HepG2 (cell line): ENCODE measurements around the gene CDC20B. TPM values are rescaled to one million over a fixed set of nuclear protein-coding genes. Genes with fewer than 3 reads are reported as not detected.
"Not testable (repeated sequence)": the region's sequence is repeated elsewhere in the genome, so short reads cannot be mapped to it uniquely, and the experiment has no call there.

Experiments used
- ATAC-seq: fragments of 200-7000 bp; cut with Tn5 transposase; 3 replicates; pipeline ENCODE4 v1.9.1; 2020; ENCODE audit warnings: mild to moderate bottlenecking, moderate library complexity
- BruUV-seq: library from RNA; stranded (reverse); fragments of 400-500 nt; replicated peaks from 2 replicates; lab custom pipeline; 2021; lab: Mats Ljungman, UMichigan
- CTCF ChIA-PET: fragments of 300-600 bp; formaldehyde crosslinking; extraction: SDS; loops from one replicate; lab custom pipeline; 2021; ENCODE audit warnings: low total read pairs, inconsistent platforms, low intra/inter-chr PET ratio; lab: Yijun Ruan, JAX
- POLR2A ChIA-PET: fragments of 350-600 bp; sonication (Branson Sonifier 250); formaldehyde crosslinking; loops from one replicate; lab custom pipeline; 2020; ENCODE audit warnings: antibody characterized with exemption, inconsistent platforms; lab: Yijun Ruan, JAX
- DNase-seq: peaks from one replicate; pipeline ENCODE4 v3.0.0-alpha.2; 2015; ENCODE audit warnings: low spot score
- FAIRE-seq: peaks from 3 replicates; lab custom pipeline; 2011; peaks lifted over from hg19 to GRCh38; lab: Jason Lieb, UNC
- H2AFZ ChIP-seq: one replicate; pipeline ENCODE4 v1.6.1; 2011; ENCODE audit warnings: low read length, inconsistent platforms
- H3K27ac ChIP-seq: fragments of 300-600 bp; 3 replicates; pipeline ENCODE4 v1.8.0; 2011; ENCODE audit warnings: mixed run types, mild to moderate bottlenecking, mixed read lengths, low read length, inconsistent platforms; ENCODE audit not compliant: insufficient read depth; ENCODE audit errors: extremely low read length
- H3K27me3 ChIP-seq, 2 experiments: fragments of 200-600 bp in 1 of 2; 2 replicates in 1 of 2; 3 replicates in 1 of 2; pipeline versions ENCODE4 v1.6.0 to v1.8.0; 2011; ENCODE audit warnings: low read length in 2 of 2, mild to moderate bottlenecking in 2 of 2, moderate library complexity in 2 of 2, inconsistent platforms in 1 of 2; ENCODE audit not compliant: insufficient read depth in 2 of 2, control insufficient read depth in 1 of 2
- H3K36me3 ChIP-seq, 2 experiments: fragments of 200-600 bp in 1 of 2; replicated peaks in 1 of 2; 2 replicates in 1 of 2; 3 replicates in 1 of 2; pipeline versions ENCODE4 v1.5.1 to v1.8.0; 2011; ENCODE audit warnings: low read length in 2 of 2, inconsistent platforms in 1 of 2; ENCODE audit not compliant: insufficient read depth in 2 of 2, control insufficient read depth in 1 of 2
- H3K4me1 ChIP-seq: 2 replicates; pipeline ENCODE4 v1.5.1; 2012; ENCODE audit warnings: low read length, inconsistent platforms; ENCODE audit not compliant: insufficient read depth
- H3K4me2 ChIP-seq: 2 replicates; pipeline ENCODE4 v1.6.0; 2011; ENCODE audit warnings: low read depth, low read length, inconsistent platforms
- H3K4me3 ChIP-seq, 3 experiments: fragments of 200-600 bp in 1 of 3; sonication (generic), shearing (Covaris generic) in 1 of 3; replicated peaks in 1 of 3; 2 replicates each; pipeline ENCODE4 v1.5.1; 2011 to 2016; ENCODE audit warnings: low read length in 3 of 3, inconsistent platforms in 2 of 3, low read depth in 2 of 3, mild to moderate bottlenecking in 2 of 3, control low read depth in 1 of 3, mixed read lengths in 1 of 3; ENCODE audit not compliant: insufficient read depth in 1 of 3
- H3K79me2 ChIP-seq: one replicate; pipeline ENCODE4 v1.6.1; 2011; ENCODE audit warnings: low read length, inconsistent platforms; ENCODE audit not compliant: insufficient read depth
- H3K9ac ChIP-seq: 2 replicates; pipeline ENCODE4 v1.6.0; 2011; ENCODE audit warnings: mild to moderate bottlenecking, low read depth, low read length, inconsistent platforms; ENCODE audit not compliant: insufficient read depth
- H3K9me3 ChIP-seq: 2 replicates; pipeline ENCODE4 v1.5.1; 2012; ENCODE audit warnings: mild to moderate bottlenecking, low read length
- H4K20me1 ChIP-seq: 2 replicates; pipeline ENCODE4 v1.6.0; 2011; ENCODE audit warnings: inconsistent platforms, mild to moderate bottlenecking, low read length, moderate library complexity; ENCODE audit not compliant: insufficient read depth
- ARNT2 ChIP-seq: sonication (generic); formaldehyde crosslinking; IDR thresholded peaks from 2 replicates; pipeline ENCODE4 v1.8.0; 2022; ENCODE audit warnings: mild to moderate bottlenecking, low read depth, missing genetic modification reagents, moderate library complexity
- CEBPG ChIP-seq: IDR thresholded peaks from 2 replicates; pipeline ENCODE4 v1.6.1; 2016
- ELF4 ChIP-seq: sonication (generic); formaldehyde crosslinking; IDR thresholded peaks from 2 replicates; pipeline ENCODE4 v1.5.0; 2020; ENCODE audit warnings: missing genetic modification reagents, mild to moderate bottlenecking, moderate library complexity, borderline replicate concordance
- IRF2 ChIP-seq: IDR thresholded peaks from 2 replicates; pipeline ENCODE4 v1.6.1; 2018; ENCODE audit warnings: missing genetic modification reagents, missing compliant biosample characterization
- JUND ChIP-seq: sonication (generic); formaldehyde crosslinking; IDR thresholded peaks from 2 replicates; pipeline ENCODE4 v1.8.0; 2022; ENCODE audit warnings: mild to moderate bottlenecking, missing genetic modification reagents
- NR2C2 ChIP-seq: sonication (generic); formaldehyde crosslinking; IDR thresholded peaks from 2 replicates; pipeline ENCODE4 v1.4.0; 2020; ENCODE audit warnings: missing genetic modification reagents, mild to moderate bottlenecking, moderate library complexity, borderline replicate concordance
- ZNF205 ChIP-seq: IDR thresholded peaks from 2 replicates; pipeline ENCODE4 v1.6.1; 2018; ENCODE audit warnings: missing biosample characterization, missing genetic modification reagents
- ZNF383 ChIP-seq: sonication (generic); formaldehyde crosslinking; IDR thresholded peaks from 2 replicates; pipeline ENCODE4 v1.4.0; 2020; ENCODE audit warnings: missing genetic modification reagents, mild to moderate bottlenecking, borderline replicate concordance
- ZNF513 ChIP-seq: sonication (generic); formaldehyde crosslinking; conservative IDR thresholded peaks from 2 replicates; pipeline ENCODE4 v1.5.0; 2020; ENCODE audit warnings: missing genetic modification reagents
- ZNF775 ChIP-seq: sonication (generic); formaldehyde crosslinking; IDR thresholded peaks from 2 replicates; pipeline ENCODE4 v1.4.0; 2020; ENCODE audit warnings: missing genetic modification reagents, mild to moderate bottlenecking, moderate library complexity, borderline replicate concordance
- WGBS: methylation state at CpG from one replicate; pipeline ENCODE4 v1.1.6; 2017; ENCODE audit warnings: low lambda C conversion rate; 5-methylcytosine and 5-hydroxymethylcytosine counted together
- in situ Hi-C: cut with HindIII; loops from 2 replicates; pipeline ENCODE4 v1.10.0; 2017; ENCODE audit warnings: low pct_unique_long_range_greater_than_20kb; ENCODE audit not compliant: extremely low pct_ligation_motif_present
- intact Hi-C: fragments of 100-400 bp; cut with micrococcal nuclease; formaldehyde crosslinking; loops from one replicate; pipeline ENCODE4 v1.10.0; 2022; ENCODE audit not compliant: unreplicated experiment
- polyA plus RNA-seq, 8 experiments: library from polyadenylated mRNA; depleted of rRNA in 3 of 8; stranded (reverse) in 7 of 8; unstranded in 1 of 8; fragments of >200 nt; fragmentation: Illumina TruSeq in 4 of 8; extraction: Trizol in 4 of 8; gene quantifications; 2 replicates each; pipeline versions ENCODE4 v1.2.1 to v1.2.3, GENCODE V29; 2011 to 2016; ENCODE audit warnings: low read depth in 4 of 8, missing spikeins in 1 of 8, mixed read lengths in 1 of 8; ENCODE audit not compliant: insufficient read depth in 1 of 8
- total RNA-seq, 5 experiments: library from RNA; depleted of rRNA; stranded (reverse); fragments of >200 nt; fragmentation: Illumina TruSeq; extraction: Trizol; gene quantifications; 2 replicates each; pipeline ENCODE4 v1.2.3, GENCODE V29; 2016; ENCODE audit warnings: low read depth in 1 of 5
- TF ChIP-seq, protein P1 (sequence below): sonication (generic); formaldehyde crosslinking; IDR thresholded peaks from 2 replicates; pipeline ENCODE4 v1.8.1; 2023; ENCODE audit warnings: missing genetic modification reagents, inconsistent platforms, borderline replicate concordance

Gene CDC20B
- total and polyA plus RNA-seq, 2 of the 13 experiments (the other 11 are each of a cell fraction or from before 2014, with no cell fraction given) = not detected

- ATAC-seq = no peak
Measured at GRCh38 chr5:55096182-55096581, 76.8 kb downstream of the CDC20B start.

DNA sequence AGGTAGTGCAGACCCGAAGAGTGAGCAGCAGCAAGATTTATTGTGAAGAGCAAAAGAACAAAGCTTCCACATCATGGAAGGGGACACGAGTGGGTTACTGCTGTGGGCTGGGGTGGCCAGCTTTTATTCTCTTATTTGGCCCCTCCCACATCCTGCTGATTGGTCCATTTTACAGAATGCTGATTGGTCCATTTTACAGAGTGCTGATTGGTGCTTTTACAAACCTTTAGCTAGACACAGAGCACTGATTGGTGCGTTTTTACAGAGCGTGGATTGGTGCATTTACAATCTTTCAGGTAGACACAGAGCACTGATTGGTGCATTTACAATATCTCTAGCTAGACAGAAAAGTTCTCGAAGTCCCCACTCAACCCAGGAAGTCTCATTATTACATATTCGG is 82.0 kb downstream of the CDC20B start:
- H3K9ac ChIP-seq, POLR2A ChIA-PET, H3K27ac ChIP-seq, H3K9me3 ChIP-seq, intact Hi-C loops, H3K4me1 ChIP-seq, H3K4me2 ChIP-seq, H3K36me3 ChIP-seq, H3K4me3 ChIP-seq, ATAC-seq, in situ Hi-C loops, BruUV-seq, H4K20me1 ChIP-seq, H3K79me2 ChIP-seq, CTCF ChIA-PET, FAIRE-seq, DNase-seq, H2AFZ ChIP-seq, H3K27me3 ChIP-seq: not testable (repeated sequence)
- 0% methylated on average over 5 of the region's 6 CpGs for WGBS

More at GRCh38 chr5:55096182-55096581, 76.8 kb downstream of the CDC20B start:
- in situ Hi-C loops = no loop called here
- ChIA-PET CTCF (no interaction called here), POLR2A (no interaction called here)
- Histone ChIP-seq H3K79me2 (no peaks in the 10 kb centered on the region), H2AFZ (no peak overlapping the region), H3K27me3 (peaks cover 0 to 6% of the 10 kb centered on the region in 2 experiments; a peak in 1 of 5 replicates), H3K9me3 (no peaks in the 10 kb centered on the region), H4K20me1 (no peaks in the 10 kb centered on the region), H3K4me1 (no peaks in the 10 kb centered on the region), H3K9ac (no peak overlapping the region), H3K36me3 (no peaks in the 10 kb centered on the region), H3K27ac (no peak overlapping the region), H3K4me3 (no peak overlapping the region), H3K4me2 (no peak overlapping the region)
- intact Hi-C loops = no loop called here
- FAIRE-seq (no peak), DNase-seq (no peak)
- WGBS = 0% methylated on average over 3 of the region's 3 CpGs
- TF ChIP-seq ARNT2 (CRISPR knock-in tag) = no peak
- no peak for TF ChIP-seq ZNF383 (CRISPR knock-in tag)
- no peak for TF ChIP-seq NR2C2 (CRISPR knock-in tag)
- no peak for TF ChIP-seq ELF4
- no peak for TF ChIP-seq JUND (CRISPR knock-in tag)
- no peak for TF ChIP-seq ZNF513 (CRISPR knock-in tag)
- TF ChIP-seq, protein P1, sequence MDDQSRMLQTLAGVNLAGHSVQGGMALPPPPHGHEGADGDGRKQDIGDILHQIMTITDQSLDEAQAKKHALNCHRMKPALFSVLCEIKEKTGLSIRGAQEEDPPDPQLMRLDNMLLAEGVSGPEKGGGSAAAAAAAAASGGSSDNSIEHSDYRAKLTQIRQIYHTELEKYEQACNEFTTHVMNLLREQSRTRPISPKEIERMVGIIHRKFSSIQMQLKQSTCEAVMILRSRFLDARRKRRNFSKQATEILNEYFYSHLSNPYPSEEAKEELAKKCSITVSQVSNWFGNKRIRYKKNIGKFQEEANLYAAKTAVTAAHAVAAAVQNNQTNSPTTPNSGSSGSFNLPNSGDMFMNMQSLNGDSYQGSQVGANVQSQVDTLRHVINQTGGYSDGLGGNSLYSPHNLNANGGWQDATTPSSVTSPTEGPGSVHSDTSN (CRISPR knock-in tag) = no peak
- no peak for TF ChIP-seq ZNF775 (CRISPR knock-in tag)
- TF ChIP-seq IRF2 (CRISPR knock-in tag) = no peak
- TF ChIP-seq CEBPG = no peak
- no peak for TF ChIP-seq ZNF205
- BruUV-seq = no TSS peak

DNA sequence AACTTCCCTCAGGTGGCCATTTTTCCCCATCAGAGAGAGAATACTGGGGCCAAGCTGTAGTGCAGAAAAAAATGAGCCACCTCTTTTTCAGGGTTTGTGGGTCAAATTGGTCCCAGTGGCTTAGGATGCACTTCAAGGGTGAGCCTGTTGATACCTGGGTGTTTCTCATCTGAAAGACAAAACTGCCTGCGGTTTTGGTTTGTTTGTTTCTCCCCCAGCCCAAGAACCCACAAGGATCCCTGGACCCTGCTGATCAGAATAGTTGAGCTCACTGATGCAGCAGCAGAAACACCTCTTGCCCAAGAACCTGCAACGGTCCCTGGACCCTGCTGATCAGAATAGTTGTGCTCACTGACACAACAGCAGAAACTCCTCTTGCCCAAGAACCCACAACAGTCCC is 83.7 kb downstream of the CDC20B start:
- H3K9ac ChIP-seq, POLR2A ChIA-PET, H3K9me3 ChIP-seq, H3K4me3 ChIP-seq, H3K79me2 ChIP-seq, H3K27ac ChIP-seq, intact Hi-C loops, DNase-seq, H3K36me3 ChIP-seq, BruUV-seq, in situ Hi-C loops, H4K20me1 ChIP-seq, H3K4me1 ChIP-seq, H2AFZ ChIP-seq, H3K27me3 ChIP-seq, CTCF ChIA-PET, H3K4me2 ChIP-seq, FAIRE-seq, ATAC-seq: not testable (repeated sequence)
- 0% methylated on average over 2 of the region's 2 CpGs for WGBS
